Erythroblast (primary cell): ENCODE measurements around the gene FAM3C.

Source experiments
- GATA1 ChIP-seq: IDR thresholded peaks from 2 replicates; pipeline ENCODE4 v1.6.1; 2011; ENCODE audit warnings: low read depth, mild to moderate bottlenecking, control low read depth, low read length, moderate library complexity
- POLR2A ChIP-seq: IDR thresholded peaks from 2 replicates; pipeline ENCODE4 v1.6.1; 2011; ENCODE audit warnings: mild to moderate bottlenecking, low read length

GRCh38 chr7:121436688-121437087 is 40.6 kb upstream of the FAM3C start:
- TF ChIP-seq POLR2A, result no peak
- no peak for TF ChIP-seq GATA1
